HG03108 (cell line): ENCODE data around the gene MAP2K1.
"Not testable (repeated sequence)": the region's sequence is repeated elsewhere in the genome, so short reads cannot be mapped to it uniquely, and the experiment has no call there.

Experiments used
- ATAC-seq: cut with Tn5 transposase; IDR thresholded peaks from one replicate; pipeline ENCODE4 v1.9.1; 2021; ENCODE audit warnings: moderate library complexity; ENCODE audit not compliant: unreplicated experiment

The MAP2K1 gene

DNA sequence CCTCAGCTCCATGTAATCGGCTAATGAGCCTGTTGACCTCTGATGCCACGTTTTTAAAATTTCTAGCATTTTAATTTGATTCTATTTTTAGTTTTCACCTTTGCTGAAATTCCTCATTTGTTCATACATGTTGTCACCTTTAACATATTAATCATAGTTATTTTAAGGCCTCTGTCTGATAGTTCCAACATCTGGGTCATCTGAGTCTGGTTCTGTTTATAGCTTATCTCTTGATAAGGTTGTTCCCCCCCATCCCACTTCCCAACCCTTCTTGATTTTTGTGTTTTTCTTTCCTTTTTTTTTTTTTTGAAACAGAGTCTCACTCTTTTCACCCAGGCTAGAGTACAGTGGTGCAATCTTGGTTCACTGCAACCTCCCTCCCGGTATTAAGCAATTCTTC lies 36.4 kb downstream of the MAP2K1 start:
- no peak for ATAC-seq

DNA sequence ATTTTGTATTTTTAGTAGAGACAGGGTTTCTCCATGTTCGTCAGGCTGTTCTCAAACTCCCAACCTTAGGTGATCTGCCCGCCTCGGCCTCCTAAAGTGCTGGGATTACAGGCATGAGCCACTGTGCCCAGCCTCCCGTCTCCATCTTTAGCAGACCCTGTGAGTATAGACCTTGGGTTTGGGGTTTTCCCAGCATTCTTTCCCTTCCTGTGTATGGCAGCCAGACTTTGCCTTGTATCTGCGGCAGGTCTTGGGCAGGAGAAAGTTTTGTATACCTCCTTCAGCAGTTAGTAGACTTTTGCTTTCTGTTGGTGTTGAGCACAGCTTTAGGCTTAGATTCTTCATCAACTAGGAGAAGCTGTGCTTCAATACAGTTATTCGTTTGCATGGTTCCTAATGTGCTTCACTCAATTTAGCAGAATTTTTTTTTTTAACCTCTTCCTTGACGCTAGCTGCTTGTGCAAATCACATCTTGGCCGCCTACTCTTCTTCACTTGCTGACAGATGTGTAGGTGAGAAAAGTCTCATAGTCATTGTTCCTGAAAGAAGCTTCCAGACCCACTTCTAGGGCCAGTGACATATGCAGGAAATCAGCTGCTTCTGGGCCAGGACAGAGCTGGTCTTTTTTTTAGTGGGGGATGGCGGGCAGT lies 38.4 kb downstream of the MAP2K1 start:
- ATAC-seq, result no peak

DNA sequence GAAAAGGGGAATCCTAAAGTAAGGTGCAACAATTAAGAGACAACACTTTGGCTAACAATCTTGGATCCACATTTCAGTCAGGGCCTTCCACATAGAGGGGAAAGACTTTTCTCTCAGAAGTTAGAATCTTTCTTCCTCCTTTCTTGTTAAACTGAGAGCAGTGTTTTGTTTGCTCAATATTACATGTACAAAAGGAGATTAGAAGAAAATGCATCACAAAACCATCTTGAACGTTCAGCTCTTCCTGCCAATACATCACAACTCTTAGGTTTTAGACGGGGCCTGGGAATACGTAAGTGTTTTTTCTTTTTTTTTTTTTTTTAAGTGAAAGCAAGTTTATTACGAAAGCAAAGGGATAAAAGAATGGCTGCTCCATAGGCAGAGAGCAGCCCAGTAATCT lies 39.1 kb downstream of the MAP2K1 start:
- ATAC-seq, result no peak

DNA sequence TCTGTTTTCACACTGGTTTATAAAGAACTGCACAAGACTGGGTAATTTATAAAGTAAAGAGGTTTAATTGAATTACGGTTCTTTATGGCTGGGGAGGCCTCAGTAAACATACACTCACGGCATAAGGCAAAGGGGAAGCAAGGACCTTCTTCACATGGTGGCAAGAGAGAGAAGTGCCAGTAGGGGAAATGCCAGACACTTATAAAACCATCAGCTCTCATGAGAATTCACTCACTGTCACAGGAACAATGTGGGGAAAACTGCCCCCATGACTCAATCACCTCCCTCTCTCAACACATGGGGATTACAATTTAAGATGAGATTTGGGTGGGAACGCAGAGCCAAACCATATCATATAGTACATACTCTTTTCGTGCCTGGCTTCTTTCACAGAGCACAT lies 42.4 kb downstream of the MAP2K1 start:
- no peak for ATAC-seq

DNA sequence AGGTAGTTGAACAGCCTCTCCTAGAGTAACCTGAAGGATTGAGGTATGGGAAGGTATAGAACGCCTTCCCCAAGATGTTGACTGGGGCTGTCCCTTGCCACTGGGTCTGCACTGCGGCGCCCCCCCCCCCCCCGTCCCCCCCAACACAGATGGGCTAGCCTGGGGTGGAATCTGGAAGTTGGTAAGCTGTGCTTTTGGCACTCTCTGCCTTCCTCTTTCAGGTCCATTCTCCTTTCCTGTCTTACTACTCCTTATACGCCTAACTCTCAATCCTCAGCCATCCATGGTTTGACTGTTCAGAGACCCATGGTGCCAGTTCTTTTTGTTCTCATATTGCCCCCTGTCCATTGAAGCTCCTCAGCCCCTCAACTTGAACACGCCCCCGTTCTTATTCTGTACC lies 42.8 kb downstream of the MAP2K1 start:
- no peak for ATAC-seq

- ATAC-seq, result no peak
Observed at GRCh38 chr15:66430627-66431255, 44.0 kb downstream of the MAP2K1 start.

GRCh38 chr15:66433726-66434125 lies 47.0 kb downstream of the MAP2K1 start:
- ATAC-seq, result no peak

DNA sequence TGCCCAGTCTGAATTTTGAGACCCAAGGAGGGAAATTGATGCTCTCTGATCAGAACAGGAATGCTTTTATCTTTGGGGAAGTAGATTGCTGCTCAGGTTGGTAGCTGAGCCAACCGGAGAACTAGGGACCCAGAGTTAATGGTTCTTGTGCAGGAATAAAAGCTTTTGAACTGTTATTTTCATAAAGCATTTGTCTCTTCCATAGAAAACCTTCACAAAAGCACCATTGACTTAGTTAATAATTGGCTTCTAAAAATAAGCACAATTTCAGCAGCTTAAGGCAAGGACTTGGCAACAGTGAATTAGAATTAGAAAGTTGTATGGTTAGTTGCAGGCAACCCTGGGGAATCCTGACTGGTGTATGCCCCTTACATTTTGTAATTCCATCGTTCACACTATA lies 53.8 kb downstream of the MAP2K1 start:
- ATAC-seq, result no peak

DNA sequence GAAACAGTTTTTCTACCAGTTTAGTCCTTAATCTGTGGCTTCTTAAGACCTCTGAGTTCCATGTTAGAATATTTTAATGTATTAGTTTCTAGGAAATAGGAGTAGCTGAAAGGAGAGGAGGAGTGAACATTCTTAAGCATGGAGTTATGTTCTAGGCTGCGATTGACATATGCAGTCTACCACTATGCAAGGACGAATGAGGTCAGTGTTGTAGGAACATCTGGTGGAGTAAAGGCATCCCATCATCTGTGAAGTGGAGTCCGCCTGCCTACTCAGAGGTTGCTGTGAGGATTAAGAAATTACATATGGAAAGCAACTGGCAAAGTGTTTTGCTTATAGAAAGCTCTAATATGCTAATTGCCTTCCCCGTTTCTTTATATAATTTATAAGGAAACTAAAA lies 65.7 kb downstream of the MAP2K1 start:
- no peak for ATAC-seq

DNA sequence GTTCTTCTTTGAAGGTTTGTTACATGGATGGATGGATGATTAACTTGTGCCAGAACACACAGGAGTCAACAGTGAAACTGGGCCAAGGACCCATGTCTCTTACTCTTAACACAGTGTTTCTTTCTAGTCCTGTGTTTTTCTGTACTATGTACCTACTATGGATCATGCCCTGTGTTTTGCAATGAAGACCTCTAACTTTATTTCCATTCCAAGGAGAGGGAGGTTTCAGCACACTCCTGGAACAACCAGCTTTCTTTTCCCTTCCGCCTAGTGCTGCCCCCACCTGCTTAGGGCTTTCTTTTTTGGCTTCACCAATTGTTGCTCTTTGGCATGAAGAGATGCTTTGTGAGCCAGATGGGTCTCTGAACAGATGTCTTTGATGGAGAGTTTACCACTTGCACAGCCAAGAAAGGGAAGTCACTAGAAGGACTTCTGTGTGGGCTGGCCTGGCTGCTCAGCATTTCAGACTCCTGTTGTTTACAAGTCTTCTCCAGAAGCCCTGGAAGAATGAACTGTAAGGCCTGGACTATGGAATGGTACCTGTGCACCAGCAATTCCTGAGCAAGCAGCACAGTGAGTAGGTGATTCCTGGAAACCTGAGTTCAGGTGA lies 66.4 kb downstream of the MAP2K1 start:
- no peak for ATAC-seq

- ATAC-seq, result no peak
Observed at GRCh38 chr15:66454143-66454542, 67.4 kb downstream of the MAP2K1 start.

GRCh38 chr15:66456211-66456610 lies 69.5 kb downstream of the MAP2K1 start:
- no peak for ATAC-seq

- no peak for ATAC-seq
Observed at GRCh38 chr15:66459818-66460615, 73.3 kb downstream of the MAP2K1 start.

GRCh38 chr15:66461294-66461693 lies 74.6 kb downstream of the MAP2K1 start:
- ATAC-seq, result not testable (repeated sequence)

DNA sequence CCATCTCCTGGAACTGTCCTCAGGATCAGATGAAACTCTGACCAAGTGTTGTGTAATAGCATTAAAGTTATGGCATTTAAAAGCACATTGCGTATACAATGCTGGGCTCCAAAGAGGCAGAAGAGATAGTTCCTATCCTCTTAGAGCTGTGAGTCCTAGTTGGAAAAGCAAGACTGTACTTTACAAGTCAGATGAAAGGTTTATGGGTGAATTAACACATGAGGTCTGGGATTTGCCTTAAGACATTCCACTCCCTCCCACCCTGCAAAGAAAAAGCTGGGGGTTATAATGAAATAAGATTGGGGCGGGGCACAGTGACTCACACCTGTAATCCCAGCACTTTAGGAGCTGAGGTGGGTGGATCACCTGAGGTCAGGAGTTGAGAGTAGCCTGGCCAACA lies 75.2 kb downstream of the MAP2K1 start:
- ATAC-seq, result no peak

GRCh38 chr15:66462627-66463026 lies 75.9 kb downstream of the MAP2K1 start:
- ATAC-seq, result no peak

DNA sequence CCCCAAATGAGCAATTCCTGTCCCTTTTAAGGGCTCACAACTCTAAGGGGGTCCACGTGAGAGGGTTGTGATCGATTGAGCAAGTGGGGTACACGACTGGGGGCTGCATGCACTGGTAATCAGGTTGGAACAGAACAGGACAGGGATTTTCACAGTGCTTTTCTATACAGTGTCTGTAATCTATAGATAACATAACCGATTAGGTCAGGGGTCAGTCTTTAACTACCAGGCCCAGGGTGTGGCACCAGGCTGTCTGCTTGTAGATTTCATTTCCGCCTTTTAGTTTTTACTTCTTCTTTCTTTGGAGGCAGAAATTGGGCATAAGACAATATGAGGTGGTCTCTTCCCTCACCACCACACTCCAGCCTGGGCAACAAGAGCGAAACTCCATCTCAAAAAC lies 78.6 kb downstream of the MAP2K1 start:
- not testable (repeated sequence) for ATAC-seq

GRCh38 chr15:66467162-66468040 lies 80.7 kb downstream of the MAP2K1 start:
- ATAC-seq, result not testable (repeated sequence)

DNA sequence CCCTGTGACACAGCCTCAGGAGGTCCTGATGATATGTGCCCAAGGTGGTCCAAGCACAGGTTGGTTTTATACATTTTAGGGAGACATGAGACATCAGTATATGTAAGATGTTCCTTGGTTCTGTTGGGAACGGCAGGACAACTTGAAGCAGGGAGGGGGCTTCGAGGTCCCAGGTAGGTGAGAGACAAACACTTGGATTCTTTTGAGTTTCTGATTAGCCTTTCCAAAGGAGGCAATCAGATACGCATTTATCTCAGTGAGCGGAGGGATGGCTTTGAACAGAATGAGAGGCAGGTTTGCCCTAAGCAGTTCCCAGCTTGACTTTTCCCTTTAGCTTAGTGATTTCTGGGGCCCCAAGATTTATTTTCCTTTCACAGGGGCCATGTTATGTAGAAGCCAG lies 84.1 kb downstream of the MAP2K1 start:
- not testable (repeated sequence) for ATAC-seq

- ATAC-seq, result peak; percentile 71
Observed at GRCh38 chr15:66472176-66472999, 85.7 kb downstream of the MAP2K1 start.
